ENCODE data around the gene ARPC1A.
"Not testable (repeated sequence)": the region's sequence is repeated elsewhere in the genome, so short reads cannot be mapped to it uniquely, and the experiment has no call there.

Gene ARPC1A

DNA sequence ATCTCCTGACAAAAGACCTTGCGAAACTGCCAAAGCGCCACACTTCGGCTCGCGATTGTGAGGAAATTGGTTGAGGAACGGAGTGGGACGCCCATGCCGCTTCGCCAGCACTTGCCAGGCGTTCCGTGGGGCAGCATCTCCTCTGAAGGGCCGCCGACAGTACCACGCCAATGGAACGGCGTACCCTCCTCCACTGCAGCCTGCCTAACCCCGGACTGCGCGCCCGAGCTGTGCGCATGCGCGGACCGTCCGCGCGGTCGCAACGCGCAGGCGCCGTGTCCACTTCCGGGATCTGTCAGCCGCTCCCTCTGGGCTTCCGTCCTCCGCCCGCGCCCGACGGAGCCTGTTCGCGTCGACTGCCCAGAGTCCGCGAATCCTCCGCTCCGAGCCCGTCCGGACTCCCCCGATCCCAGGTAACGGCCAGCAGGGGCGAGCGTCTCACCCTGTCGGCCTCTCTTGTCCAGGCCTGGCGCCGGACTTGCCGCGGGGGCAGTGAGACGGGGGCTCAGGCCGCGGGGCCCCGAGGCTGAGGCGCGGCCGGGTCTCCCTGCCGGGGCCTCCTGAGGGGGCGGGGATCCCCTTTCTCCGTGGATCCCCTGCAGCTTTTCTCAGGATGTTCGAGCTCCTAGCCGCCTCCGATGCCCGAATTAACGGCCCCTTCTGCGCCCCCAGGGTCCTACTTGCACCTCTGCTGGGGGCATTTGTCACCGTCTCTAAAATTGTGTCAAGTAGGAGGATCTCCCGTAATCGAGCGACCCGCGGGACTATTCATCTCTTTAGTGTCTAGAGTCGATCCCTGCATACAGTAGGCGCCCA, at the start of gene ARPC1A:
TSS of gene ARPC1A (plus strand) at position 307 of the 816 bp plus-strand sequence. CDS start 7,456 bp downstream, outside the sequence.
- peak; percentile 83 for DNase-seq (ENCODE audit: low read depth)

DNA sequence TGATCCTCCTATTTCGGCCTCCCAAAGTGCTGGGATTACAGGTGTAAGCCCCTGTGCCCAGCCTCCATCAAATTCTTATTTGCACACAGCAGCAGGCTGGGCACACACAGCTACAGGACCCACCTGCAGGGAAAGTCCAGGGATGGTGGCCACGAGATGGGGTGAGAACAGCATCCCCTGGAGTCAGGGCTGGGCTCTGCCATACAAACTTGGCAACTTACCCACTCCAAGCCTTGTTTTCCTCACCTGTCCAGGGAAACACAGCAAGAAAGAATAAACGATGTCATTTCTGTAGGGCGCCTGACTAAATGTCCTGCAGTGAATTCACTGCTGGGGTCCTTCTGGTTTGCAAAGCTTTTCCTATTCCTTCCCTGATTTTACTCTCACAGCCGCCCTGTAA, 47.5 kb upstream of the ARPC1A start:
- no peak for DNase-seq (ENCODE audit: low read depth)

DNA sequence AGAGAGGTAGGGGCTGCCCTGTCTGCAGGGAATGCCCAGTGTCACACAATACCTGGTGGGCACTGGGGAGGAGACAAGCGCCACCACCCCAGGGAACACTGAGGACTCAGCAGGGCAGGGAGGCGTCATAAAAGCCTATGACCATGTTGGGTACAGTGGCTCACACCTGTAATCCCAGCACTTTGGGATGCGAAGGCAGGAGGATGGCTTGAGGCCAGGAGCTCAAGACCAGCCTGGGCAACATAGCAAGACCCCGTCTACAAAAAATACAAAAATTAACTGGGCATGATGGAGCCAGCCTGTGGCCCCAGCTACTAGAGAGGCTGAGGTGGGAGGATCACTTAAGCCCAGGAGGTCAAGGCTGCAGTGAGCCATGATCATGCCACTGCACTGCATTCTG, 41.5 kb upstream of the ARPC1A start:
- DNase-seq (ENCODE audit: low read depth) = not testable (repeated sequence)

DNA sequence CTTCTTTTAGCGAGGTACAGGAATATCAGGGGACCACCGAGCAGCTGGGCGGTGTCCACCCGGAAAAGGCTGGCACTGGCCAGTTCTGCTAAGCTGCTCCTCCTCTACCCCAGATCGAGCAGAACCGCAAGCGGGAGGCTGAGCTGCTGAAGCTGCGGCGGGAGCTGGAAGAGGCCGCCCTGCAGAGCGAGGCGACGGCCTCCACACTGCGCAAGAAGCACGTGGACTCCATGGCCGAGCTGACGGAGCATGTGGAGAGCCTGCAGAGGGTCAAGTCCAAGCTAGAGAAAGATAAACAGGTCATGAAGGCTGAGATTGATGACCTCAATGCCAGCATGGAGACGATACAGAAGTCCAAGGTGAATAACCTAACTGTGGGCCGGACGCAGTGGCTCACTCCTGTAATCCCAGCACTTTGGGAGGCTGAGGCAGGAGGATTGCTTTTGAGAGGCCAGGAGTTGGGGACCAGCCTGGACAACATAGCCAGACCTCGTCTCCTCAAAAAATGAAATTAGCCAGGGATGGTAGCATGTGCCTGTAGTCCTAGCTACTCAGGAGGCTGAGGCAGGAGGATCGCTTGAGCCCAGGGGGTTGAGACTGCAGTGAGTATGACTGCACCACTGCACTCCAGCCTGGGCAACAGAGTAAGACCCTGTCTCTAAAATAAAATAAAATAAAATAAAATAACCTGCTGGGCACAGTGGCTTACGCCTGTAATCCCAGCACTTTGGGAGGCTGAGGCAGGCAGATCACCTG, 37.7 kb upstream of the ARPC1A start:
- DNase-seq (ENCODE audit: low read depth) = no peak

DNA sequence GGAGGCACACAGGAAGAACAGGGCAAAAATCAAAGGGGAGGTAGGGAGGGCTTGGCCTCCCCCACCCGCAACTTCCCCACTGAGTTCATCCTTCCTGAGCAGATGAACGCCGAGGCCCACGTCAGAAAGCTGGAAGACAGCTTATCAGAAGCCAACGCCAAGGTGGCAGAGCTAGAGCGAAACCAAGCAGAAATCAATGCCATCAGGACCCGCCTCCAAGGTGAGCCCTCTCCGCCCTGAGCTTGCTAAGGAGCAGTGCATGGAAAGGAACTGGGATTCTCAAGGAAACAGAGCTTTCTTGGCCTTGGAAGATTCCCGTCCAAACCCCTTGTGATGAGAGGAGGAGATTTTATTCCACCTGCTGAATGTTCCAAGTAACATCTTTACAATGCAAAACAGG, 36.5 kb upstream of the ARPC1A start:
- no peak for DNase-seq (ENCODE audit: low read depth)

DNA sequence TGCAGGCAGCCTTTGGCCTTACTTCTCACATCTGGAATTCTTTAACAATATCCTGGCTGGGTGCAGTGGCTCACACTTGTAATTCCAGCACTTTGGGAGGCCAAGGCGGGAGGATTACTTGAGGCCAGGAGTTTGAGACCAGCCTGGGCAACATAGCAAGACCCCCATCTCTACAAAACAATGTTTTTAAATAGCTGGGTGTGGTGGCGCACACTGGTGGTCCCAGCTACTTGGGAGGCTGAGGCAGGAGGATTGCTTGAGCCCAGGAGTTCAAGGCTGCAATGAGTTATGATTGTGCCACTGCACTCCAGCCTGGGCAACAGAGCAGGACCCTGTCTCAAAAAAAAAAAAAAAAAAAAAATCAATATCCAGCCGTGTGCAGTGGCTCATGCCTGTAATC, 35.5 kb upstream of the ARPC1A start:
- not testable (repeated sequence) for DNase-seq (ENCODE audit: low read depth)

DNA sequence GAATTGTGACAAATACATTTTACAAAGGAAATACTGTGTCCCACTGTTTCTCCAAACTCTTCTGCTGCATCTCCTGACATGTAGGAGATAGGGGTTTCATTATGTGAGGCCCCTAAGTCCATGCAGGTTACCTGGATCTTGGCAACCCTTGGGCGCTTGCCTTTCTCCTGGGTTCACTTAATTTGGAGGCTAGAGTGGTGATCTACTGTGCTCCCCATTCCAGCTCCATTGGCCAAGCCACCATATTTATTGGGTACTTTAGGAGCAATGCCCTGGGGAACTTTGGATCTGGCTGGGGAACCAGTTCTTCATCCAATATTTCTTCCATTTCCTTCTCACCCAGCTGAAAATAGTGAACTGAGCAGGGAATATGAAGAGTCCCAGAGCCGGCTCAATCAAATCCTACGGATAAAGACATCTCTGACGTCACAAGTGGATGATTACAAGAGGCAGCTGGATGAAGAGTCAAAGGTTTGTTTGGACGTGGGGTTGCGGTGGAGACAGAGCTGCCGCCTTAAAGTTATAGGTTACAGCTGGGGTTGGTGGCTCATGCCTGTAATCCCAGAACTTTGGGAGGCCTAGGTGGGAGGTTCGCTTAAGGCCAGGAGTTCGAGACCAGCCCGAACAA, 34.6 kb upstream of the ARPC1A start:
- no peak for DNase-seq (ENCODE audit: low read depth)

DNA sequence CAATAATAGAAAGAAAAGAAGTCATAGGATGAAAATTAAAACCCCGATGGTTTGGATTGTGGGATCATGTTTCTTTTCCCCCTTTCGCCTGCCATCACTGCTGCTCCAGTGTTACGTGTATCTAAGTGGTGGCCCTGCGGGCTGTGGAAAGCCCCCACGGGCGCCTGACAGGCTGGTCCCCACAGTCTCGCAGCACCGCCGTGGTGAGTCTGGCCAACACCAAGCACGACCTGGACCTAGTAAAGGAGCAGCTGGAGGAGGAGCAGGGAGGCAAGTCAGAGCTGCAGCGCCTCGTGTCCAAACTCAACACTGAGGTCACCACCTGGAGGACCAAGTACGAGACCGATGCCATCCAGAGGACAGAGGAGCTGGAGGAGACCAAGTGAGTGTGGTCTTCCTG, 33.6 kb upstream of the ARPC1A start:
- no peak for DNase-seq (ENCODE audit: low read depth)

DNA sequence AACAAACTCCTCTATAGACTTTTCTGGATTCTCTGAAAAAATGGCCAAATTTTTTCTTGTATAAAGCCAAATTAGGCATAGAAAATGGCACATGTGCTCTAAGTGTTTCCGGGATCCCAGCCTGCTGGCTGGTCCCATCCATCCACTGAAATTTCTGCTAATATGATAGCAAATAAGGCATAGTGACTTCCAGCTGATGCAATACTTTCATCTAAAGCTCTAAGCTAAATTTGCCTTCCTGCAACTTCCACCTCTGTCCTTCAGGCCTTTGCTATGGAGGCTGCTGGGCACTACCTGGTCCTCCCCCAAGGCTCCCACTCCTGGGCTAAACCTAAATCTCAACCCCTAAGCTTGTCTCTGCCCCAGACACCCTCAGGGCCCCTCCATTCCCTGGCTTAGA, 32.5 kb upstream of the ARPC1A start:
- no peak for DNase-seq (ENCODE audit: low read depth)

DNA sequence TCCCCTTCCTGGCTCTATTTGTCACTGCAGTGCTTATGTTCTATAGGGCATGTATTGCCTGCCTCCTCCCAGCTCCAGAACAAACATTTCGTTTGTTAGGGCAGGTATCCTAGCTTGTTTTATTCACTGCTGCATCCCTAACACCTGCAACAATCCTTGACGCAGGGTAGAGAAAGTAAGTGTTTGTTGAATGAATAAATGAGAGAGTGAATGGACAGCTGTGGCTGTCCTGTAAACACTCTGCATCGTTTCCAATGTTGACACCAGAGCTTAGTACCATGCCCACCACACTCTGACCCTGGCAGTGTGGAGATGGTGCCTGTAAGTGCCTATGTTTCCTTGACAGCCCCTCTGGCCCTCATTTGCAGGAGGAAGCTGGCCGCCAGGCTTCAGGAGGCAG, 32.0 kb upstream of the ARPC1A start:
- DNase-seq (ENCODE audit: low read depth) = no peak

DNA sequence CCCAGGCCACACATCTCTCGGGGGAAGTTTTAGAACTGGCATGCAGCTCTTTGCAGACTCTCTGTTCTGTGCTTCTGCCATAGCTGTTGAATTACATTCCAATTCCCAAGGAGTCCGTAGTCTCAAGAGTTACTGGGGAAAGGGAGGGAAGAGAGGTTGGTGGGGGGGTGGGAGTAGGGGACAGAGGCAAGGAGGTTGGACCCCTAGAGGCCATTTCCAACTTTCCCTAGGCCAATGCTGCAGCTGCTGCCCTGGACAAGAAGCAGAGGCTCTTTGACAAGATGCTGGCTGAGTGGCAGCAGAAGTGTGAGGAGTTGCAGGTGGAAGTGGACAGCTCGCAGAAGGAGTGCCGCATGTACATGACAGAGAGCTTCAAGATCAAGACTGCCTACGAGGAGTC, 29.2 kb upstream of the ARPC1A start:
- DNase-seq (ENCODE audit: low read depth) = no peak

DNA sequence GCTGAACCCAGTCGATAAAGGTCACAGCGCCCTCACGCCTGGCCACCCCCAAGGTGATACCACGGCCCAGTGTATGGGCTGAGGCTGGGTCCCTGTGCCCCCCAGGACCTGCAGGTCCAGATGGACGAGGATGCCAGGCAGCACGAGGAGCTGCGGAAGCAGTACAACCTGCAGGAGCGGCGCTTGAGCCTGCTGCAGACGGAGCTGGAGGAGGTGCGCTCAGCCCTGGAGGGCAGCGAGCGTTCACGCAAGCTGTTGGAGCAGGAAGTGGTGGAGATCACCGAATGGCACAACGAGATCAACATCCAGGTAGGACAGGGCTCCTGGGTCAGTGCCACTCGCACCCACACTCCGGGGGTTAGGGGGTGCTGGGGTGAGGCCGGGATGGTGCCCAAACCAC, 24.2 kb upstream of the ARPC1A start:
- DNase-seq (ENCODE audit: low read depth) = no peak

DNA sequence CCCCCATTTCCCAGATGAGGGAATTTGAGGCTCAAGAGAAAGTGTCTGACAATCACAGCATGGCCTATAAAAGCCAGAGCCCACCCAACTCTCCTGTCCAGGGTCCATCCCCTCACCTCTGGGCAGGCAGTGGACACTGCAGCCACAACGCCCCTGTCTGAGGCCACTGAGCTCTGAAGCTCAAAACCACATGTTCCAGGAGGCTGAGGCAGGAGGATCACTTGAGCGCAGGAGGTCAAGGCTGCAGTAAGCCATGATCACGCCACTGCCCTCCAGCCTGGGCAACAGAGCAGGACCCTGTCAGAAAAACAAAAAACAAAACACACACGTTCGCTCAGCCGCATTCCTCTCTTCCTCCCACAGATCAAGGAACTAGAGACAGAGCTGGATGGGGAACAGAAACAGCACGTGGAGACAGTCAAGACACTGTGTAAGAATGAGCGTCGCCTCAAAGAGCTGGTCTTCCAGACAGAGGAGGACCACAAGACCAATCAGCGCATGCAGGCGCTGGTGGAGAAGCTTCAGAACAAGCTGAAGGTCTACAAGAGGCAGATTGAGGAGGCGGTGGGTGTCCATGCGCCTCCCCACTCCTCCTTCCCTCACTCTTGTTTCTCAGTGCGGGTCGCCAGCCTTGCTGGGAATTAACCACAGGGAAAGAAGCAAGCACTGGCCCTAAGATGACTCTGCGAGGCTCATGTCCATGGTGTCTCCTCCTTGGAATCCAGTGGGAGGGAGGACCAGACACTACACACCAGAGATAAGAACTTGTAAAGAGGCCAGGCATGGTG, 20.0 kb upstream of the ARPC1A start:
- DNase-seq (ENCODE audit: low read depth) = no peak

DNA sequence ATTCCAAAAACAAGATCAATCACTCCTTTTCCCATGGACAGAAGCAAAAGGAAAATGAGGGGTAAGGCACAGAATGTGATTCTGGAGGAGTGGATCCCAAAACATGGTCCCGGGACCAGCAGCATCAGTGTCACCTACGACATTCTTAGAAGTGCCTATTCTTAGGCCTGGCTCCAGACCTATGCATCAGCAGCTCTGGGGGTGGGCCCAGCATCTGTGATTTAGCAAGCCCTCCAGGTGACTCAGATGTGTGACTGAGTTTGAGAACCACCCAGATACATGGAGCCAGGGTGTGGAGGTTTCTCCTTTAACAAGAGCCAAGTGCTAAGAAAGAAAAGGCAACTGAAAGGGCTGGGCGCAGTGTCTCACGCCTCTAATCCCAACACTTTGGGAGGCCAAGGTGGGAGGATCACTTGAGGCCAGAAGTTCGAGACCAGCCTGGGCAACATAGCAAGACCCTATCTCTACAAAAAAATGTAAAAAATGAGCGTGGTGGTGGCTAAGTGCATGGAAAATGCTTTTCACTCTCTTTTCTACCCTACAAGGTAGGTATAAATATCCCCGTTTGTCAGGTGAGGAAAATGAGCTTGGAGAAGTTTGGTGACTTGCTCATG, 17.1 kb upstream of the ARPC1A start:
- no peak for DNase-seq (ENCODE audit: low read depth)

DNA sequence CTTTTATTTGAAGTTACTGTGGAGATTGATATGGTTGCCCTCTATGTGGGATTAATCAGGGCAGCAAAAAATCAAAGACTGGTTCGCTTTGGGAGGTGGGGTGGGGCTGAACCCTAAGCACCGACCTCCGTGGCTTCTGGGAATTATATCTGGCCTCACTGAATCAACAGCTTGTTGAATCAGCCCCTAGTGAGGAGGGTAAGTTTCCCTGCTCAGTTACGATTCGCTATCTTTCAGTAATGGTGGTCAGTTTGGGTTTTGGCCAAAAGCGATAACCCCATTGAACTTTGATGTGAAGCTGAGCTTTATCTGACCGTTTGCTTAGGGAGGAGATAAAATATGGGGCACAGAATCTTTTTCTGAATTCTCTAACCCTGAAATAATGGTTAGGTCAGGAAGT, 16.6 kb upstream of the ARPC1A start:
- no peak for DNase-seq (ENCODE audit: low read depth)

DNA sequence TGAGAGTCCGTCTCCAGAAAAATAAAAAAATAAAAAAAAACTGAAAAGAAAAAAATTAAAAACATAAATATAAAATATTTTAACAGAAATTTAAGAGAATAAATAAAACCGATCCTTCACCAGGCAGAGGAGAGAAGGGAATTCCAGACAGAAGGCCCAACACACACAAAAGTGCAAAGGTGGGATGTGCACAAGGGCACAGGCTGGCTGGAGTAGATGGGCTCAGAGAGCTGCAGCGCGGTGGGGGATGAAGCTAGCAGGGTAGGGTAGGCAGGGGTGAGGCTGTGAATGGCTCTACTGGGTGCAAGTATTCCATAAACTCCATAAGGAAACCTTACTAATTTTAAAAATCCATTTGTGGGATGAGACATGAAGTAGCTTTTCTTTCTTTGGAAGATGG, 15.7 kb upstream of the ARPC1A start:
- no peak for DNase-seq (ENCODE audit: low read depth)

DNA sequence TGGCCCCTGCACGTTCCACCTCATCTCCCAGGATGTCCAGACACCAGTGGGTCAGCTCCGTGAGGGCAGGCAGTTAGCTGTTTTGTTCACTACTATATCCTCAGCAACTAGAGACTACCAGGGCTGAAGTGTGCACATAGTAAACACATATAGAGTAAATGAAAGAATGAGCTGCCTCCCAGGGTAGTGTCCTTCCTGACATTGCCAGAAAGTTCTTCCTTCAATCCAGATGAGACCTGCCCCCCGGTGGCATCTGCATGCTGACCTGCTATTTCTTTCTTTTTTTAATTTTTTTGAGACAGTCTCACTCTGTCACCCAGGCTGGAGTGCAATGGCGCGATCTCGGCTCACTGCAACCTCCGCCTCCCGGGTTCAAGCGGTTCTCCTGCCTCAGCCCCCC, 14.0 kb upstream of the ARPC1A start:
- DNase-seq (ENCODE audit: low read depth) = no peak

DNA sequence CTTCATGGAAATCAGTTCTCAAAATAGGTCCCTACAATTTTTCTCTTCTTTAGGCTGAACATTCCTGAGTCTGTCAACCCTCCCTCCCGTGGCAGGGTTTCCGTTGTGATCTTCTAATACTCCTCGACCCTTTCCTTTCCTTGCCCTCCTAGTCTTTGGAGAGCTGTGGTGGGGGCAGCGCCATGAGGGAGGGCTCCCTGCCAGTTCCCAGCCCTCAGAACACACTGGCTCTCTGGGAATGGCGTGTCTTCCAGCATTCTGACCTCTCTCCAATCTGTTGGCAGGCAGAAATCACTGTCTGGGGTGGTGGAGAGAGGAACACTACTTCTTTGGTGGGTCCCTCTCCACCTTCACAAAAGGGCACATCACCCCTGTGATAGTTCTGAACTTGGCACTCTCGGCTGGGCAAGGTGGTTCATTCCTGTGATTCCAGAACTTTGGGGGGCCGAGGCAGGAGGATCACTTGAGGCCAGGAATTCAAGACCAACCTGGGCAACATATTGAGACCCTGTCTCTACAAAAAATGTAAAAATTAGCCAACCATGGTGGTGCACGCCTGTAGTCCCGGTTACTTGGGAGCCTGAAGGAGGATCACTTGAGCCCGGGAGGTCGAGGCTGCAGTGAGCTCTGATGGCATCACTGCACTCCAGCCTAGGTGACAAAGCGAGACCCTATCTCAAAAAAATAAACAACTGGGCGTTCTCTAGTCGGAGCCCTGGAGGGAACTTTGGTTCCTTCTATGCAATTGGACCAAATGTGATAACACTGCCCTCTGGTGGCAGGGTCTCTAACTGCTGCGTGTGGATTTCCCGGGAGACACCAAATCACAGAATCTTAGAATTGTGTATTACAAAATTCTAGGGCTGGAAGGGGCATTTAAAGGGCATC, 13.1 kb upstream of the ARPC1A start:
- peak; percentile 43 for DNase-seq (ENCODE audit: low read depth)

DNA sequence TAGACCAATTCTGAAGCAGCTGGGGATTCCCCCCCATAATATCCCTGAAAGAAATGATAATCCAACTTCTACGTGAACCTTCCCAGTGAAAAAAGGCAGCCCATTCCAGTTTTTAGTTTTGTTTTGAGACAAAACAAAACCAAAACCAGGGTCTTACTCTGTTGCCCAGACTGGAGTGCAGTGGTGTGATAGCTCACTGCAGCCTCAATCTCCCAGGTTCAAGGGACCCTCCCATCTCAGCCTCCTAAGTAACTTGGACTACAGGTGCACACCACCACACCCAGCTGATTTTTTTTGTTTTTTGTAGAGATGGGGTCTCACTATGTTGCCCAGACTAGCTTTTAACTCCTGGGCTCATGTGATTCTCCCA, 12.5 kb upstream of the ARPC1A start:
- DNase-seq (ENCODE audit: low read depth) = no peak

DNA sequence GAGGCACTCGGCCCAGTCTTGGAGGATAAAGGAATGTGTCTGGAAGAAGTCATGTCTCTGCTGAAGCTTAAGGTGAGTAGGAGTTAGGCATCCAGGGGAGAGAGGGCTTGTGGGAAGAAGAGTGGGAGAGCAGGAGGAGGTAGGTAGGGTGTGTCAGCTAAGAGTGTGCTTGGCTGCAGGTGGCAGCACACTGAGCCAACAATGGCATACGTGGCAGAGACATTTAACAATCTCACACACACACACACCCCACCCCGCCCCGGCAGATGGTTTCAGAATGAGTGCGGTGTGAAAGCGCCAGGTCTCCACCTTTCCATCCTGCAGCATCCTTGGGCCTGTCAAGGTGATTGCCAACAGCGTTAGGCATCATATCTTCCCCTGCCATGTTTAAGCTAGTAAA, 11.2 kb upstream of the ARPC1A start:
- no peak for DNase-seq (ENCODE audit: low read depth)

DNA sequence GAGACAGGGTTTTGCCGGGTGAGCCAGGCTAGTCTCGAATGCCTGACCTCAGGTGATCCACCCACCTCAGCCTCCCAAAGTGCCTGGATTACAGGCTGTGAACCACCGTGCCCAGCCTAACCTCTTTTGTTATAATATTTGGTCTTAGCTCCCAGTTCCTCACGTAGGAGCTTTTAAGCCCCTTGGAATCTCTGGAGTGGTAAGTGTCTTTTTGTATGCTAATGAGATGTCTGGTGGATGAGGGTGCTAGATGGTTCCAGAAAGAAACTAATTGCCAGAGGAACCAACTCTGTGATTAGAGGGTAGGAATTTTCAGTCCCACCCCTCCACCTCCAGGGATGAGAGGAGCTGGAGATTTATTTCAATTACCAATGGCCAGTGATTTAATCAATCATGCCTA, 5.3 kb upstream of the ARPC1A start:
- no peak for DNase-seq (ENCODE audit: low read depth)

Data from stromal cell of bone marrow (primary cell).